NCI-H146 treated with DMSO at 0.1 percent for 48 hours (cell line): Measurements from ENCODE around the gene NR2C2AP.

ENCODE experiments used
- DNase-seq: peaks from one replicate; lab custom pipeline; 2025; ENCODE audit not compliant: unreplicated experiment; lab: John Stamatoyannopoulos, UW

The NR2C2AP gene

GRCh38 chr19:19152668-19153384 is 50.4 kb downstream of the NR2C2AP start:
- DNase-seq, result no peak

- no peak for DNase-seq
Measured at GRCh38 chr19:19151418-19151817, 51.8 kb downstream of the NR2C2AP start.
